H9 (cell line): ENCODE data around the gene TMEM132D. TPM values are rescaled to one million over a fixed set of nuclear protein-coding genes. Genes with fewer than 3 reads are reported as not detected.

Experiments
- DNase-seq: peaks from one replicate; pipeline ENCODE4 v3.0.0-alpha.2; 2017
- H2AFZ ChIP-seq: one replicate; pipeline ENCODE4 v1.6.1; 2013; ENCODE audit warnings: mild to moderate bottlenecking, low read length, control low read depth, moderate library complexity
- H2AK5ac ChIP-seq: 2 replicates; pipeline ENCODE4 v1.6.1; 2013; ENCODE audit warnings: low read length, control low read depth, mixed read lengths; ENCODE audit not compliant: insufficient read length
- H2BK120ac ChIP-seq: one replicate; pipeline ENCODE4 v1.6.1; 2013; ENCODE audit warnings: low read depth, mild to moderate bottlenecking, low read length, control low read depth, inconsistent platforms; ENCODE audit not compliant: poor library complexity, severe bottlenecking
- H2BK12ac ChIP-seq: 2 replicates; pipeline ENCODE4 v1.6.1; 2013; ENCODE audit warnings: low read length, control low read depth, mixed read lengths, low read depth; ENCODE audit not compliant: insufficient read length
- H2BK15ac ChIP-seq: 2 replicates; pipeline ENCODE4 v1.6.1; 2013; ENCODE audit warnings: low read depth, low read length, control low read depth
- H2BK20ac ChIP-seq: one replicate; pipeline ENCODE4 v1.6.1; 2013; ENCODE audit warnings: low read depth, mild to moderate bottlenecking, low read length, control low read depth, inconsistent platforms; ENCODE audit not compliant: poor library complexity, severe bottlenecking
- H2BK5ac ChIP-seq: 2 replicates; pipeline ENCODE4 v1.6.1; 2013; ENCODE audit warnings: low read length, control low read depth, mixed read lengths; ENCODE audit not compliant: insufficient read length
- H3K14ac ChIP-seq: 2 replicates; pipeline ENCODE4 v1.6.1; 2013; ENCODE audit warnings: low read length, control low read depth; ENCODE audit not compliant: insufficient read depth
- H3K18ac ChIP-seq: 2 replicates; pipeline ENCODE4 v1.6.1; 2013; ENCODE audit warnings: low read depth, mild to moderate bottlenecking, mixed read lengths, low read length, control low read depth; ENCODE audit not compliant: insufficient read length
- H3K23ac ChIP-seq: 2 replicates; pipeline ENCODE4 v1.6.1; 2013; ENCODE audit warnings: low read length, control low read depth, mixed read lengths, low read depth; ENCODE audit not compliant: insufficient read length
- H3K23me2 ChIP-seq: 2 replicates; pipeline ENCODE4 v1.6.1; 2013; ENCODE audit warnings: low read depth, mild to moderate bottlenecking, mixed read lengths, low read length, control low read depth; ENCODE audit not compliant: insufficient read length, poor library complexity, severe bottlenecking
- H3K27ac ChIP-seq: 2 replicates; pipeline ENCODE4 v1.5.1; 2013; ENCODE audit warnings: low read length, control low read depth, mixed read lengths, low read depth; ENCODE audit not compliant: insufficient read length
- H3K27me3 ChIP-seq: 2 replicates; pipeline ENCODE4 v1.6.1; 2013; ENCODE audit warnings: low read length, control low read depth, inconsistent platforms; ENCODE audit not compliant: insufficient read depth
- H3K4ac ChIP-seq: 2 replicates; pipeline ENCODE4 v1.6.1; 2013; ENCODE audit warnings: low read depth, mild to moderate bottlenecking, control low read depth, inconsistent platforms, low read length, moderate library complexity
- H3K4me1 ChIP-seq: 2 replicates; pipeline ENCODE4 v1.6.1; 2013; ENCODE audit warnings: low read length, control low read depth, inconsistent platforms; ENCODE audit not compliant: insufficient read depth
- H3K4me2 ChIP-seq: 2 replicates; pipeline ENCODE4 v1.6.1; 2013; ENCODE audit warnings: low read length, control low read depth, mixed read lengths; ENCODE audit not compliant: insufficient read length, insufficient read depth
- H3K56ac ChIP-seq: 2 replicates; pipeline ENCODE4 v1.6.1; 2013; ENCODE audit warnings: low read depth, mild to moderate bottlenecking, mixed read lengths, low read length, control low read depth; ENCODE audit not compliant: insufficient read length
- H3K79me1 ChIP-seq: 2 replicates; pipeline ENCODE4 v1.6.1; 2013; ENCODE audit warnings: low read depth, mild to moderate bottlenecking, moderate library complexity, low read length, control low read depth, inconsistent platforms; ENCODE audit not compliant: insufficient read depth, poor library complexity, severe bottlenecking
- H3K79me2 ChIP-seq: 2 replicates; pipeline ENCODE4 v1.6.1; 2013; ENCODE audit warnings: low read length, control low read depth, inconsistent platforms; ENCODE audit not compliant: insufficient read depth
- H3K9ac ChIP-seq: 2 replicates; pipeline ENCODE4 v1.6.1; 2013; ENCODE audit warnings: low read length, control low read depth, mixed read lengths; ENCODE audit not compliant: insufficient read length; ENCODE audit errors: extremely low read depth
- H3K9me3 ChIP-seq: one replicate; pipeline ENCODE4 v1.6.1; 2013; ENCODE audit warnings: low read depth, low read length, inconsistent platforms; ENCODE audit not compliant: control insufficient read depth
- H3T11ph ChIP-seq: one replicate; pipeline ENCODE4 v1.6.1; 2013; ENCODE audit warnings: mild to moderate bottlenecking, low read length, control low read depth, inconsistent platforms
- H4K20me1 ChIP-seq: one replicate; pipeline ENCODE4 v1.6.1; 2013; ENCODE audit not compliant: control insufficient read depth, insufficient read length, insufficient read depth
- H4K5ac ChIP-seq: 2 replicates; pipeline ENCODE4 v1.6.1; 2013; ENCODE audit warnings: low read depth, mild to moderate bottlenecking, mixed read lengths, low read length, control low read depth; ENCODE audit not compliant: insufficient read length
- H4K8ac ChIP-seq: replicated peaks from 2 replicates; pipeline ENCODE4 v1.6.1; 2013; ENCODE audit warnings: low read length, control low read depth, mixed read lengths, low read depth; ENCODE audit not compliant: insufficient read length
- H4K91ac ChIP-seq: 2 replicates; pipeline ENCODE4 v1.6.1; 2013; ENCODE audit warnings: low read depth, mild to moderate bottlenecking, moderate library complexity, mixed read lengths, low read length, control low read depth; ENCODE audit not compliant: insufficient read length
- H3K27ac Mint-ChIP-seq, 3 experiments: 2 replicates in 2 of 3; 3 replicates in 1 of 3; pipeline ENCODE4 v1.8.0; 2020 to 2021; ENCODE audit warnings: mixed read lengths in 3 of 3, mild to moderate bottlenecking in 1 of 3, moderate library complexity in 1 of 3
- H3K27me3 Mint-ChIP-seq: 2 replicates; pipeline ENCODE4 v1.8.0; 2021; ENCODE audit warnings: low read depth, mild to moderate bottlenecking, moderate library complexity, mixed read lengths
- H3K36me3 Mint-ChIP-seq, 3 experiments: 2 replicates in 2 of 3; 3 replicates in 1 of 3; pipeline ENCODE4 v1.8.0; 2020 to 2021; ENCODE audit warnings: low read depth in 3 of 3, mixed read lengths in 3 of 3; ENCODE audit not compliant: insufficient read depth in 1 of 3
- H3K4me1 Mint-ChIP-seq, 2 experiments: 2 replicates each; pipeline ENCODE4 v1.8.0; 2020; ENCODE audit warnings: mixed read lengths in 2 of 2
- H3K4me3 Mint-ChIP-seq, 2 experiments: 2 replicates in 1 of 2; 3 replicates in 1 of 2; pipeline ENCODE4 v1.8.0; 2020 to 2021; ENCODE audit warnings: mild to moderate bottlenecking in 2 of 2, mixed read lengths in 2 of 2, moderate library complexity in 1 of 2
- H3K9me3 Mint-ChIP-seq, 2 experiments: 2 replicates in 1 of 2; 3 replicates in 1 of 2; pipeline ENCODE4 v1.8.0; 2020; ENCODE audit warnings: mild to moderate bottlenecking in 2 of 2, mixed read lengths in 2 of 2, moderate library complexity in 1 of 2
- WGBS: extraction: QIAGEN DNeasy Blood & Tissue Kit; methylation state at CpG from one replicate; pipeline ENCODE4 v1.1.7; 2013; ENCODE audit warnings: missing lambda C conversion rate, low lambda C conversion rate, mixed read lengths; ENCODE audit not compliant: insufficient read length; ENCODE audit errors: extremely low coverage; 5-methylcytosine and 5-hydroxymethylcytosine counted together
- total RNA-seq: library from RNA; stranded (reverse); gene quantifications from 2 replicates; pipeline ENCODE4 v1.2.1, GENCODE V29; 2021
- TF ChIP-seq, protein P1 (sequence below): fragments of 200-600 bp; sonication (generic); conservative IDR thresholded peaks from 3 replicates; pipeline ENCODE4 v1.8.0; 2021; ENCODE audit warnings: antibody characterized with exemption, mild to moderate bottlenecking

TMEM132D gene
- total RNA-seq, 1 experiment from 2014 or later = 6.1 TPM

DNA sequence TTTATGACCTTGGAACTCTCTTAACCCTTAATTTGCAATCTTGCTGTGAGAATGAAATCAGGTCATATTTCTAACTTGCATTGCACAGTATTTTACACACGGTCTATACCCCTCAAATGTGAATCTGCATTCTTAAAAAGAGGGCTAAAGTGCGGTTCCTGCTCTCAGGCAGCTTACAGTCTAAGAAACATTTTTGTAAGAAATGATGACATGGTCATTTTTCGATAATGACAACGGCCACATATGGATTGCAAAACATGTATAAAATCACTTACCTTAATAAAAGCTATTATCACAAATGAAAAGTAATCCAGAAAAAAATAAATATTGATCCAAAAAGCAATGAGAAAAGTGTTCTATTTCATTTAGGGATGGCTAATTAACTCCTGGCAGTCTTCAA lies 24.8 kb upstream of the TMEM132D start:
- no peak overlapping the region for H2BK12ac ChIP-seq
- peaks cover 1% of the 10 kb centered on the region for H3K9me3 ChIP-seq
- no peak overlapping the region for H3K4ac ChIP-seq
- no peaks in the 10 kb centered on the region for H4K20me1 ChIP-seq
- H3K14ac ChIP-seq = no peak overlapping the region
- no peak overlapping the region for H2BK5ac ChIP-seq
- H2AFZ ChIP-seq = no peak overlapping the region
- H3K18ac ChIP-seq = no peak overlapping the region
- H3K56ac ChIP-seq = no peak overlapping the region
- no peak for DNase-seq
- H4K5ac ChIP-seq = no peak overlapping the region
- no peak overlapping the region for H4K8ac ChIP-seq
- WGBS = no CpG with 5 or more reads among the region's 4 CpGs
- no peak overlapping the region for H3T11ph ChIP-seq
- H3K4me1 ChIP-seq = no peaks in the 10 kb centered on the region
- Mint-ChIP-seq H3K4me3 (no peak overlapping the region), H3K9me3 (peaks cover 5 to 6% of the 10 kb centered on the region in 2 experiments; a peak in 4 of 5 replicates), H3K27me3 (peaks cover 32% of the 10 kb centered on the region), H3K4me1 (no peaks in the 10 kb centered on the region), H3K27ac (no peak overlapping the region), H3K36me3 (peaks cover 2 to 6% (median 2%) of the 10 kb centered on the region in 3 experiments; a peak in 3 of 7 replicates)
- H3K4me2 ChIP-seq = no peak overlapping the region
- no peak overlapping the region for H4K91ac ChIP-seq
- H2BK15ac ChIP-seq = no peak overlapping the region
- H3K23me2 ChIP-seq = no peaks in the 10 kb centered on the region
- H2BK20ac ChIP-seq = no peak overlapping the region
- TF ChIP-seq, protein P1, sequence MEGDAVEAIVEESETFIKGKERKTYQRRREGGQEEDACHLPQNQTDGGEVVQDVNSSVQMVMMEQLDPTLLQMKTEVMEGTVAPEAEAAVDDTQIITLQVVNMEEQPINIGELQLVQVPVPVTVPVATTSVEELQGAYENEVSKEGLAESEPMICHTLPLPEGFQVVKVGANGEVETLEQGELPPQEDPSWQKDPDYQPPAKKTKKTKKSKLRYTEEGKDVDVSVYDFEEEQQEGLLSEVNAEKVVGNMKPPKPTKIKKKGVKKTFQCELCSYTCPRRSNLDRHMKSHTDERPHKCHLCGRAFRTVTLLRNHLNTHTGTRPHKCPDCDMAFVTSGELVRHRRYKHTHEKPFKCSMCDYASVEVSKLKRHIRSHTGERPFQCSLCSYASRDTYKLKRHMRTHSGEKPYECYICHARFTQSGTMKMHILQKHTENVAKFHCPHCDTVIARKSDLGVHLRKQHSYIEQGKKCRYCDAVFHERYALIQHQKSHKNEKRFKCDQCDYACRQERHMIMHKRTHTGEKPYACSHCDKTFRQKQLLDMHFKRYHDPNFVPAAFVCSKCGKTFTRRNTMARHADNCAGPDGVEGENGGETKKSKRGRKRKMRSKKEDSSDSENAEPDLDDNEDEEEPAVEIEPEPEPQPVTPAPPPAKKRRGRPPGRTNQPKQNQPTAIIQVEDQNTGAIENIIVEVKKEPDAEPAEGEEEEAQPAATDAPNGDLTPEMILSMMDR = no peak
- no peak overlapping the region for H2BK120ac ChIP-seq
- no peaks in the 10 kb centered on the region for H3K79me2 ChIP-seq
- no peak overlapping the region for H3K27ac ChIP-seq
- no peaks in the 10 kb centered on the region for H3K27me3 ChIP-seq
- no peak overlapping the region for H3K9ac ChIP-seq
- no peak overlapping the region for H3K23ac ChIP-seq
- no peak overlapping the region for H2AK5ac ChIP-seq
- H3K79me1 ChIP-seq = no peaks in the 10 kb centered on the region
